HUES6 (cell line): Measurements from ENCODE around the gene MCIDAS.

ENCODE experiments used
- H3K27ac ChIP-seq: 2 replicates; pipeline ENCODE4 v1.7.0; 2013; ENCODE audit warnings: low read depth, mild to moderate bottlenecking, low read length, inconsistent platforms
- H3K27me3 ChIP-seq: 2 replicates; pipeline ENCODE4 v1.6.1; 2013; ENCODE audit warnings: low read length; ENCODE audit not compliant: control insufficient read depth, insufficient read depth
- H3K36me3 ChIP-seq: 2 replicates; pipeline ENCODE4 v1.6.1; 2013; ENCODE audit warnings: low read length; ENCODE audit not compliant: control insufficient read depth, insufficient read depth
- H3K4me1 ChIP-seq: 2 replicates; pipeline ENCODE4 v1.6.1; 2013; ENCODE audit warnings: low read length; ENCODE audit not compliant: control insufficient read depth, insufficient read depth
- H3K4me3 ChIP-seq: 2 replicates; pipeline ENCODE4 v1.5.1; 2013; ENCODE audit warnings: low read depth, low read length
- H3K9ac ChIP-seq: one replicate; pipeline ENCODE4 v1.6.1; 2013; ENCODE audit warnings: mild to moderate bottlenecking, low read length
- H3K9me3 ChIP-seq: 2 replicates; pipeline ENCODE4 v1.6.1; 2013; ENCODE audit warnings: low read depth, low read length; ENCODE audit not compliant: control insufficient read depth, insufficient read depth

MCIDAS gene

GRCh38 chr5:55220433-55221185 lies 6.5 kb downstream of the MCIDAS start:
- H3K4me3 ChIP-seq: peak overlapping the region; percentile 64

GRCh38 chr5:55219770-55220169 lies 7.3 kb downstream of the MCIDAS start:
- Histone ChIP-seq H3K4me3 (peak overlapping the region; percentile 64), H3K9ac (no peak overlapping the region), H3K36me3 (no peaks in the 10 kb centered on the region), H3K9me3 (no peaks in the 10 kb centered on the region), H3K27me3 (peaks cover 71% of the 10 kb centered on the region), H3K27ac (no peak overlapping the region), H3K4me1 (peaks cover 11% of the 10 kb centered on the region)

More at GRCh38 chr5:55220433-55221185, 6.5 kb downstream of the MCIDAS start:
- Histone ChIP-seq H3K27ac (no peak overlapping the region), H3K36me3 (no peaks in the 10 kb centered on the region), H3K27me3 (peaks cover 79% of the 10 kb centered on the region), H3K9ac (peak overlapping the region; percentile 31), H3K4me1 (peaks cover 11% of the 10 kb centered on the region), H3K9me3 (no peaks in the 10 kb centered on the region)

- Histone ChIP-seq H3K36me3 (no peaks in the 10 kb centered on the region), H3K27ac (no peak overlapping the region), H3K9ac (no peak overlapping the region), H3K4me1 (peaks cover 11% of the 10 kb centered on the region), H3K4me3 (no peak overlapping the region), H3K9me3 (no peaks in the 10 kb centered on the region), H3K27me3 (peaks cover 63% of the 10 kb centered on the region)
Observed at GRCh38 chr5:55218967-55219366, 8.1 kb downstream of the MCIDAS start.

- no peaks in the 10 kb centered on the region for H3K4me1 ChIP-seq
- no peaks in the 10 kb centered on the region for H3K9me3 ChIP-seq
- no peak overlapping the region for H3K9ac ChIP-seq
- H3K27me3 ChIP-seq: peaks cover 15% of the 10 kb centered on the region; the same call in 1 of the 2 replicates
- H3K4me3 ChIP-seq: no peak overlapping the region
- H3K36me3 ChIP-seq: no peaks in the 10 kb centered on the region
- no peak overlapping the region for H3K27ac ChIP-seq
Observed at GRCh38 chr5:55211184-55211874, 15.8 kb downstream of the MCIDAS start.

- H3K27me3 ChIP-seq: peaks cover 26% of the 10 kb centered on the region
- no peak overlapping the region for H3K27ac ChIP-seq
- no peaks in the 10 kb centered on the region for H3K4me1 ChIP-seq
- H3K4me3 ChIP-seq: no peak overlapping the region
- H3K36me3 ChIP-seq: no peaks in the 10 kb centered on the region
- H3K9ac ChIP-seq: no peak overlapping the region
- no peaks in the 10 kb centered on the region for H3K9me3 ChIP-seq
Observed at GRCh38 chr5:55205001-55205400, 22.1 kb downstream of the MCIDAS start.

GRCh38 chr5:55191165-55191564 lies 36.0 kb downstream of the MCIDAS start:
- H3K9ac ChIP-seq: no peak overlapping the region
- no peaks in the 10 kb centered on the region for H3K36me3 ChIP-seq
- no peaks in the 10 kb centered on the region for H3K9me3 ChIP-seq
- H3K27ac ChIP-seq: no peak overlapping the region
- peaks cover 28% of the 10 kb centered on the region for H3K27me3 ChIP-seq
- H3K4me3 ChIP-seq: no peak overlapping the region
- H3K4me1 ChIP-seq: no peaks in the 10 kb centered on the region

GRCh38 chr5:55188656-55189540 lies 38.2 kb downstream of the MCIDAS start:
- H3K9me3 ChIP-seq: no peaks in the 10 kb centered on the region
- H3K36me3 ChIP-seq: no peaks in the 10 kb centered on the region
- no peaks in the 10 kb centered on the region for H3K4me1 ChIP-seq
- peaks cover 44% of the 10 kb centered on the region for H3K27me3 ChIP-seq
- H3K9ac ChIP-seq: no peak overlapping the region
- H3K4me3 ChIP-seq: no peak overlapping the region
- H3K27ac ChIP-seq: no peak overlapping the region

GRCh38 chr5:55187370-55187769 lies 39.7 kb downstream of the MCIDAS start:
- Histone ChIP-seq H3K4me1 (no peaks in the 10 kb centered on the region), H3K9ac (no peak overlapping the region), H3K27ac (no peak overlapping the region), H3K9me3 (no peaks in the 10 kb centered on the region), H3K4me3 (no peak overlapping the region), H3K36me3 (no peaks in the 10 kb centered on the region), H3K27me3 (peaks cover 38% of the 10 kb centered on the region)

- Histone ChIP-seq H3K27me3 (peaks cover 83% of the 10 kb centered on the region), H3K27ac (no peak overlapping the region), H3K36me3 (no peaks in the 10 kb centered on the region), H3K9me3 (no peaks in the 10 kb centered on the region), H3K4me1 (peaks cover 6% of the 10 kb centered on the region), H3K4me3 (no peak overlapping the region), H3K9ac (no peak overlapping the region)
Observed at GRCh38 chr5:55180016-55180415, 47.1 kb downstream of the MCIDAS start.

- peaks cover 16% of the 10 kb centered on the region for H3K4me1 ChIP-seq
- no peak overlapping the region for H3K9ac ChIP-seq
- H3K27ac ChIP-seq: no peak overlapping the region
- peaks cover 97% of the 10 kb centered on the region for H3K27me3 ChIP-seq
- H3K4me3 ChIP-seq: peak overlapping the region; percentile 61
- H3K36me3 ChIP-seq: no peaks in the 10 kb centered on the region
- H3K9me3 ChIP-seq: no peaks in the 10 kb centered on the region
Observed at GRCh38 chr5:55177078-55177477, 50.0 kb downstream of the MCIDAS start.
